ENCODE results near the gene AMPH. TPM values are rescaled to one million over a fixed set of nuclear protein-coding genes. Genes with fewer than 3 reads are reported as not detected.
"Not testable (repeated sequence)": the region's sequence is repeated elsewhere in the genome, so short reads cannot be mapped to it uniquely, and the experiment has no call there.

AMPH gene
- total and polyA plus RNA-seq, 7 donors = 0.98 to 2.9 (median 1.6) TPM

- no peaks in the 10 kb centered on the region for H3K27me3 ChIP-seq (ENCODE audit: insufficient read depth in 3 of 3, low read length in 2 of 3)
- no peak for ATAC-seq
Observed at GRCh38 chr7:38339953-38340819, 291.0 kb downstream of the AMPH start.

GRCh38 chr7:38336148-38336515 is 295.0 kb downstream of the AMPH start:
- H3K9me3 ChIP-seq; DNase-seq; H3K27ac ChIP-seq; H3K36me3 ChIP-seq (ENCODE audit: insufficient read depth in 1 of 2, low read depth in 1 of 2); H3K4me1 ChIP-seq; H3K27me3 ChIP-seq (ENCODE audit: insufficient read depth in 3 of 3, low read length in 2 of 3); ATAC-seq; H3K4me3 ChIP-seq; intact Hi-C loops (cut with DNase I): not testable (repeated sequence)
- WGBS, 3 donors = 83 to 88% (median 84%) methylated on average over 9 of the region's 9 CpGs

More at GRCh38 chr7:38339953-38340819, 291.0 kb downstream of the AMPH start:
- no peaks in the 10 kb centered on the region for H3K4me1 ChIP-seq
- no peaks in the 10 kb centered on the region for H3K9me3 ChIP-seq
- WGBS, 3 donors = 77 to 84% (median 80%) methylated on average over 4 of the region's 4 CpGs
- intact Hi-C loops (cut with DNase I) = no loop called here
- H3K4me3 ChIP-seq = no peak overlapping the region
- no peaks in the 10 kb centered on the region for H3K36me3 ChIP-seq (ENCODE audit: insufficient read depth in 1 of 2, low read depth in 1 of 2)
- H3K27ac ChIP-seq = no peak overlapping the region
- no peak for TF ChIP-seq CTCF (IDR thresholded peaks at IDR 0.05)
- DNase-seq = no peak

- no peak overlapping the region for H3K27ac ChIP-seq
Observed at GRCh38 chr7:38335492-38336147, 295.6 kb downstream of the AMPH start.

GRCh38 chr7:38335128-38335491 is 296.1 kb downstream of the AMPH start:
- Histone ChIP-seq H3K4me1 (no peaks in the 10 kb centered on the region), H3K27ac (no peak overlapping the region), H3K36me3 (ENCODE audit: insufficient read depth in 1 of 2, low read depth in 1 of 2) (no peaks in the 10 kb centered on the region), H3K27me3 (ENCODE audit: insufficient read depth in 3 of 3, low read length in 2 of 3) (no peaks in the 10 kb centered on the region), H3K4me3 (no peak overlapping the region), H3K9me3 (no peaks in the 10 kb centered on the region)
- ATAC-seq (no peak), DNase-seq (no peak)
- WGBS, 3 donors = 71 to 85% (median 71%) methylated on average over 2 of the region's 2 CpGs
- intact Hi-C loops (cut with DNase I) = no loop called here
- TF ChIP-seq CTCF (IDR thresholded peaks at IDR 0.05) = no peak

More at GRCh38 chr7:38335492-38336147, 295.6 kb downstream of the AMPH start:
- DNase-seq = peak; percentile 81 to 85
- no peaks in the 10 kb centered on the region for H3K36me3 ChIP-seq (ENCODE audit: insufficient read depth in 1 of 2, low read depth in 1 of 2)
- intact Hi-C loops (cut with DNase I) = no loop called here
- no peaks in the 10 kb centered on the region for H3K9me3 ChIP-seq
- WGBS, 3 donors = 57 to 63% (median 61%) methylated on average over 7 to 8 of the region's 8 CpGs
- H3K27me3 ChIP-seq (ENCODE audit: insufficient read depth in 3 of 3, low read length in 2 of 3) = no peaks in the 10 kb centered on the region
- ATAC-seq = peak; percentile 37 to 75 (median 72)
- H3K4me3 ChIP-seq = no peak overlapping the region
- peak; percentile 56 for TF ChIP-seq CTCF (IDR thresholded peaks at IDR 0.05)
- no peaks in the 10 kb centered on the region for H3K4me1 ChIP-seq

GRCh38 chr7:38334163-38334562 is 297.0 kb downstream of the AMPH start:
- H3K4me3 ChIP-seq = no peak overlapping the region
- DNase-seq (no peak), ATAC-seq (no peak)
- H3K27me3 ChIP-seq (ENCODE audit: insufficient read depth in 3 of 3, low read length in 2 of 3) = no peaks in the 10 kb centered on the region
- no peaks in the 10 kb centered on the region for H3K36me3 ChIP-seq (ENCODE audit: insufficient read depth in 1 of 2, low read depth in 1 of 2)
- TF ChIP-seq CTCF (IDR thresholded peaks at IDR 0.05) = no peak
- H3K9me3 ChIP-seq = no peaks in the 10 kb centered on the region
- H3K4me1 ChIP-seq = no peaks in the 10 kb centered on the region
- intact Hi-C loops (cut with DNase I) = no loop called here
- H3K27ac ChIP-seq = no peak overlapping the region

Measured in psoas muscle (tissue), 8 donors.